IMR-90 (cell line): ENCODE data around the gene RAN. TPM values are rescaled to one million over a fixed set of nuclear protein-coding genes. Genes with fewer than 3 reads are reported as not detected.
A peak's percentile ranks its signal among the peaks of the same experiment; 100 is the strongest.

Experiments
- ATAC-seq: fragments of 200-7000 bp; cut with Tn5 transposase; 2 replicates; pipeline ENCODE4 v1.9.1; 2020; ENCODE audit warnings: low read depth, mild to moderate bottlenecking, moderate library complexity
- BruUV-seq: library from RNA; stranded (reverse); fragments of 400-500 nt; replicated peaks from 2 replicates; lab custom pipeline; 2021; lab: Mats Ljungman, UMichigan
- CTCF ChIA-PET: fragments of 300-600 bp; formaldehyde crosslinking; extraction: SDS; loops from one replicate; lab custom pipeline; 2021; ENCODE audit warnings: antibody characterized with exemption; lab: Yijun Ruan, JAX
- POLR2A ChIA-PET: fragments of 300-600 bp; sonication (Branson Sonifier 250); formaldehyde crosslinking; loops from one replicate; lab custom pipeline; 2022; ENCODE audit warnings: antibody characterized with exemption; ENCODE audit not compliant: unreplicated experiment; lab: Charles Lee
- DNase-seq: peaks from one replicate; pipeline ENCODE4 v3.0.0; 2013
- H2AFZ ChIP-seq: replicated peaks from 2 replicates; pipeline ENCODE3; 2013; ENCODE audit warnings: low read length, mild to moderate bottlenecking; ENCODE audit not compliant: poor library complexity
- H2AK5ac ChIP-seq: 2 replicates; pipeline ENCODE4 v1.6.1; 2013; ENCODE audit warnings: low read depth, low read length, inconsistent platforms
- H2AK9ac ChIP-seq: replicated peaks from 2 replicates; pipeline ENCODE3; 2013; ENCODE audit warnings: mild to moderate bottlenecking, low read depth, low read length, moderate library complexity; ENCODE audit not compliant: poor library complexity
- H2BK120ac ChIP-seq: 2 replicates; pipeline ENCODE4 v1.6.1; 2013; ENCODE audit warnings: low read depth, low read length, inconsistent platforms
- H2BK15ac ChIP-seq: 3 replicates; pipeline ENCODE4 v1.6.1; 2013; ENCODE audit warnings: low read depth, low read length, inconsistent platforms
- H2BK20ac ChIP-seq: 2 replicates; pipeline ENCODE4 v1.6.1; 2013; ENCODE audit warnings: low read depth, mild to moderate bottlenecking, inconsistent platforms, low read length, moderate library complexity
- H2BK5ac ChIP-seq: 2 replicates; pipeline ENCODE4 v1.6.1; 2013; ENCODE audit warnings: mild to moderate bottlenecking, low read depth, low read length, inconsistent platforms; ENCODE audit not compliant: poor library complexity, severe bottlenecking
- H3K14ac ChIP-seq: replicated peaks from 2 replicates; pipeline ENCODE4 v1.6.1; 2013; ENCODE audit warnings: low read depth, low read length, inconsistent platforms
- H3K18ac ChIP-seq: 2 replicates; pipeline ENCODE4 v1.6.1; 2013; ENCODE audit warnings: low read depth, low read length, control low read depth
- H3K23ac ChIP-seq: 2 replicates; pipeline ENCODE4 v1.6.1; 2013; ENCODE audit warnings: low read depth, low read length, inconsistent platforms
- H3K27ac ChIP-seq: 2 replicates; pipeline ENCODE4 v1.5.1; 2013; ENCODE audit warnings: mild to moderate bottlenecking, control low read depth, low read length; ENCODE audit not compliant: insufficient read depth
- H3K27me3 ChIP-seq: 2 replicates; pipeline ENCODE4 v1.6.1; 2013; ENCODE audit warnings: low read length; ENCODE audit not compliant: control insufficient read depth, insufficient read depth
- H3K36me3 ChIP-seq: 2 replicates; pipeline ENCODE4 v1.6.1; 2013; ENCODE audit warnings: low read length, mixed read lengths; ENCODE audit not compliant: control insufficient read depth, insufficient read depth
- H3K4ac ChIP-seq: 2 replicates; pipeline ENCODE4 v1.6.1; 2013; ENCODE audit warnings: low read depth, low read length, inconsistent platforms
- H3K4me1 ChIP-seq: 2 replicates; pipeline ENCODE4 v1.6.1; 2013; ENCODE audit warnings: low read length, mixed read lengths; ENCODE audit not compliant: control insufficient read depth, insufficient read depth
- H3K4me2 ChIP-seq: 2 replicates; pipeline ENCODE4 v1.6.1; 2013; ENCODE audit warnings: low read depth, mild to moderate bottlenecking, control low read depth, low read length, moderate library complexity
- H3K4me3 ChIP-seq: 2 replicates; pipeline ENCODE4 v1.5.1; 2013; ENCODE audit warnings: low read depth, mild to moderate bottlenecking, control low read depth, low read length, moderate library complexity; ENCODE audit not compliant: insufficient read depth
- H3K56ac ChIP-seq: 2 replicates; pipeline ENCODE4 v1.6.1; 2013; ENCODE audit warnings: low read length, inconsistent platforms; ENCODE audit not compliant: insufficient read depth; ENCODE audit errors: extremely low read depth
- H3K79me1 ChIP-seq, 2 experiments: 2 replicates each; pipeline ENCODE4 v1.6.1; 2013; ENCODE audit warnings: low read length in 2 of 2, inconsistent platforms in 1 of 2, low read depth in 1 of 2
- H3K9ac ChIP-seq: 2 replicates; pipeline ENCODE4 v1.6.1; 2013; ENCODE audit warnings: low read depth, low read length, control low read depth
- H3K9me1 ChIP-seq: 2 replicates; pipeline ENCODE4 v1.6.1; 2013; ENCODE audit warnings: low read length, inconsistent platforms; ENCODE audit not compliant: insufficient read depth
- H3K9me3 ChIP-seq: 2 replicates; pipeline ENCODE4 v1.6.1; 2013; ENCODE audit warnings: low read length; ENCODE audit not compliant: control insufficient read depth, insufficient read depth
- H4K20me1 ChIP-seq: 2 replicates; pipeline ENCODE4 v1.6.1; 2013; ENCODE audit warnings: low read length, inconsistent platforms; ENCODE audit not compliant: insufficient read depth
- H4K5ac ChIP-seq: 2 replicates; pipeline ENCODE4 v1.6.1; 2013; ENCODE audit warnings: mild to moderate bottlenecking, low read depth, low read length, control low read depth
- H4K8ac ChIP-seq, 2 experiments: 2 replicates each; pipeline ENCODE4 v1.6.1; 2013; ENCODE audit warnings: low read depth in 2 of 2, low read length in 2 of 2, control low read depth in 1 of 2, inconsistent platforms in 1 of 2
- H4K91ac ChIP-seq: 2 replicates; pipeline ENCODE4 v1.6.1; 2013; ENCODE audit warnings: low read depth, low read length, inconsistent platforms; ENCODE audit not compliant: insufficient read depth
- BHLHE40 ChIP-seq: fragments of 150-350 bp; IDR thresholded peaks from 2 replicates; pipeline ENCODE4 v1.6.1; 2016; ENCODE audit warnings: mild to moderate bottlenecking, low read depth, low read length
- CEBPB ChIP-seq: IDR thresholded peaks from 2 replicates; pipeline ENCODE4 v1.6.1; 2012; ENCODE audit warnings: low read depth, low read length, improper control_type of control experiment
- CHD1 ChIP-seq: IDR thresholded peaks from 2 replicates; pipeline ENCODE4 v1.6.1; 2012; ENCODE audit warnings: low read depth, low read length, improper control_type of control experiment
- FOS ChIP-seq: fragments of 150-350 bp; IDR thresholded peaks from 2 replicates; pipeline ENCODE4 v1.6.1; 2016; ENCODE audit warnings: low read depth, low read length
- MAFK ChIP-seq: IDR thresholded peaks from 2 replicates; pipeline ENCODE4 v1.6.1; 2012; ENCODE audit warnings: low read depth, low read length, improper control_type of control experiment
- MAZ ChIP-seq: IDR thresholded peaks from 2 replicates; pipeline ENCODE4 v1.6.1; 2012; ENCODE audit warnings: low read depth, mild to moderate bottlenecking, low read length, improper control_type of control experiment, moderate library complexity, borderline replicate concordance
- MXI1 ChIP-seq: IDR thresholded peaks from 2 replicates; pipeline ENCODE4 v1.6.1; 2012; ENCODE audit warnings: low read depth, mild to moderate bottlenecking, low read length, moderate library complexity, borderline replicate concordance
- NFE2L2 ChIP-seq: fragments of 150-350 bp; IDR thresholded peaks from 2 replicates; pipeline ENCODE4 v1.6.1; 2016; ENCODE audit warnings: low read depth, mild to moderate bottlenecking, low read length
- POLR2A ChIP-seq: IDR thresholded peaks from 2 replicates; pipeline ENCODE4 v1.6.1; 2012; ENCODE audit warnings: mild to moderate bottlenecking, low read depth, low read length
- RAD21 ChIP-seq: IDR thresholded peaks from 2 replicates; pipeline ENCODE4 v1.6.1; 2012; ENCODE audit warnings: low read length, improper control_type of control experiment
- RCOR1 ChIP-seq: IDR thresholded peaks from 2 replicates; pipeline ENCODE4 v1.6.1; 2012; ENCODE audit warnings: mild to moderate bottlenecking, low read length, improper control_type of control experiment; ENCODE audit not compliant: insufficient replicate concordance
- RFX5 ChIP-seq: IDR thresholded peaks from 2 replicates; pipeline ENCODE4 v1.8.0; 2012; ENCODE audit warnings: low read depth, mild to moderate bottlenecking, low read length, moderate library complexity
- SMC3 ChIP-seq: fragments of 150-350 bp; IDR thresholded peaks from 2 replicates; pipeline ENCODE4 v1.6.1; 2016; ENCODE audit warnings: low read depth, mild to moderate bottlenecking, antibody characterized with exemption, low read length, moderate library complexity
- WGBS, 2 experiments: methylation state at CpG; one replicate each; pipeline versions ENCODE4 v1.1.5 to v1.1.7; 2013; ENCODE audit warnings: missing lambda C conversion rate in 2 of 2; ENCODE audit not compliant: insufficient read length in 1 of 2; ENCODE audit errors: extremely low coverage in 2 of 2; 5-methylcytosine and 5-hydroxymethylcytosine counted together
- dilution Hi-C: fragments of 300-500 bp; cut with HindIII; formaldehyde crosslinking; loops from one replicate; pipeline ENCODE4 v1.14.3; 2018; ENCODE audit warnings: low sequenced_read_pairs; ENCODE audit not compliant: unreplicated experiment
- in situ Hi-C: fragments of 300-500 bp; cut with MboI; formaldehyde crosslinking; loops from 3 replicates; pipeline ENCODE4 v1.14.3; 2019; ENCODE audit warnings: low sequenced_read_pairs, inconsistent platforms, mixed read lengths
- intact Hi-C: fragments of 100-400 bp; cut with micrococcal nuclease; formaldehyde crosslinking; loops from 2 replicates; pipeline ENCODE4 v1.10.0; 2022
- polyA plus RNA-seq, 3 experiments: library from polyadenylated mRNA; depleted of rRNA; stranded (reverse); fragments of >200 nt; gene quantifications; 2 replicates each; pipeline ENCODE4 v1.2.3, GENCODE V29; 2012; ENCODE audit warnings: low replicate concordance in 1 of 3
- total RNA-seq: library from RNA; depleted of rRNA; stranded (reverse); fragments of >200 nt; gene quantifications from 2 replicates; pipeline ENCODE4 v1.2.3, GENCODE V29; 2012
- TF ChIP-seq, protein P1 (sequence below): conservative IDR thresholded peaks from 2 replicates; pipeline ENCODE4 v1.5.1; 2012; ENCODE audit warnings: mild to moderate bottlenecking, low read depth, low read length, improper control_type of control experiment
- TF ChIP-seq, protein P2 (sequence below): fragments of 150-350 bp; IDR thresholded peaks from 2 replicates; pipeline ENCODE4 v1.6.1; 2016; ENCODE audit warnings: low read depth, mild to moderate bottlenecking, low read length, moderate library complexity, borderline replicate concordance
- TF ChIP-seq, protein P3 (sequence below): fragments of 150-350 bp; IDR thresholded peaks from 2 replicates; pipeline ENCODE4 v1.6.1; 2017; ENCODE audit warnings: mild to moderate bottlenecking, antibody characterized with exemption, low read length, low read depth

RAN gene
- total and polyA plus RNA-seq, 2 of the 4 experiments (the other 2 are of a cell fraction), result 910 to 984 TPM

DNA sequence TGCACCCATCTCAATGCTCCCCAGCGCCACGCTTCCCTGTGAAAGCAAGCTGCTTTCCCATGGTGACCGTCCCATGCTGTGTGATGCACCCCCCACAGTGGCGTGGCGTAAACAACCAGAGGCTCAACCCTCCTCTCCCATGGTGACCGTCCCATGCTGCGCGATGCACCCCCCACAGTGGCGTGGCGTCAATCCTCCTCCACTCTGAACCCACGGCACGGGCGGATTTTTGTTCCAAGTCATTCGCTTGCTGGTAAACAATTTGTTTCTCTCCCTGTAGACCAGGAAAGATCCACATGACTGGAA, 41.7 kb upstream of the RAN start:
- no peak for TF ChIP-seq MXI1
- TF ChIP-seq, protein P1, sequence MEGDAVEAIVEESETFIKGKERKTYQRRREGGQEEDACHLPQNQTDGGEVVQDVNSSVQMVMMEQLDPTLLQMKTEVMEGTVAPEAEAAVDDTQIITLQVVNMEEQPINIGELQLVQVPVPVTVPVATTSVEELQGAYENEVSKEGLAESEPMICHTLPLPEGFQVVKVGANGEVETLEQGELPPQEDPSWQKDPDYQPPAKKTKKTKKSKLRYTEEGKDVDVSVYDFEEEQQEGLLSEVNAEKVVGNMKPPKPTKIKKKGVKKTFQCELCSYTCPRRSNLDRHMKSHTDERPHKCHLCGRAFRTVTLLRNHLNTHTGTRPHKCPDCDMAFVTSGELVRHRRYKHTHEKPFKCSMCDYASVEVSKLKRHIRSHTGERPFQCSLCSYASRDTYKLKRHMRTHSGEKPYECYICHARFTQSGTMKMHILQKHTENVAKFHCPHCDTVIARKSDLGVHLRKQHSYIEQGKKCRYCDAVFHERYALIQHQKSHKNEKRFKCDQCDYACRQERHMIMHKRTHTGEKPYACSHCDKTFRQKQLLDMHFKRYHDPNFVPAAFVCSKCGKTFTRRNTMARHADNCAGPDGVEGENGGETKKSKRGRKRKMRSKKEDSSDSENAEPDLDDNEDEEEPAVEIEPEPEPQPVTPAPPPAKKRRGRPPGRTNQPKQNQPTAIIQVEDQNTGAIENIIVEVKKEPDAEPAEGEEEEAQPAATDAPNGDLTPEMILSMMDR, result no peak
- TF ChIP-seq SMC3, result no peak
- TF ChIP-seq, protein P2, sequence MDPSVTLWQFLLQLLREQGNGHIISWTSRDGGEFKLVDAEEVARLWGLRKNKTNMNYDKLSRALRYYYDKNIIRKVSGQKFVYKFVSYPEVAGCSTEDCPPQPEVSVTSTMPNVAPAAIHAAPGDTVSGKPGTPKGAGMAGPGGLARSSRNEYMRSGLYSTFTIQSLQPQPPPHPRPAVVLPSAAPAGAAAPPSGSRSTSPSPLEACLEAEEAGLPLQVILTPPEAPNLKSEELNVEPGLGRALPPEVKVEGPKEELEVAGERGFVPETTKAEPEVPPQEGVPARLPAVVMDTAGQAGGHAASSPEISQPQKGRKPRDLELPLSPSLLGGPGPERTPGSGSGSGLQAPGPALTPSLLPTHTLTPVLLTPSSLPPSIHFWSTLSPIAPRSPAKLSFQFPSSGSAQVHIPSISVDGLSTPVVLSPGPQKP, result no peak
- TF ChIP-seq CHD1, result no peak
- no peak for TF ChIP-seq MAFK
- TF ChIP-seq RAD21, result no peak
- no peak for TF ChIP-seq FOS
- TF ChIP-seq RFX5, result no peak
- no peak for TF ChIP-seq NFE2L2
- TF ChIP-seq POLR2A, result no peak
- no peak for TF ChIP-seq BHLHE40
- TF ChIP-seq, protein P3, sequence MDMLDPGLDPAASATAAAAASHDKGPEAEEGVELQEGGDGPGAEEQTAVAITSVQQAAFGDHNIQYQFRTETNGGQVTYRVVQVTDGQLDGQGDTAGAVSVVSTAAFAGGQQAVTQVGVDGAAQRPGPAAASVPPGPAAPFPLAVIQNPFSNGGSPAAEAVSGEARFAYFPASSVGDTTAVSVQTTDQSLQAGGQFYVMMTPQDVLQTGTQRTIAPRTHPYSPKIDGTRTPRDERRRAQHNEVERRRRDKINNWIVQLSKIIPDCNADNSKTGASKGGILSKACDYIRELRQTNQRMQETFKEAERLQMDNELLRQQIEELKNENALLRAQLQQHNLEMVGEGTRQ, result no peak
- no peak for TF ChIP-seq MAZ
- no peak for TF ChIP-seq RCOR1
- no peak for TF ChIP-seq CEBPB

More for the DNA sequence above, 41.7 kb upstream of the RAN start:
- Histone ChIP-seq H2AK5ac (peak overlapping the region; percentile 7; the same call in 1 of the 2 replicates), H2BK5ac (no peak overlapping the region), H3K23ac (no peak overlapping the region), H3K9me3 (no peaks in the 10 kb centered on the region), H3K4ac (peak overlapping the region; percentile 15; the same call in 1 of the 2 replicates), H4K91ac (no peak overlapping the region; the same call in 1 of the 2 replicates), H3K36me3 (no peaks in the 10 kb centered on the region; the same call in 1 of the 2 replicates), H3K18ac (no peak overlapping the region), H2BK15ac (no peak overlapping the region), H3K27me3 (no peaks in the 10 kb centered on the region), H4K20me1 (peaks cover 48% of the 10 kb centered on the region), H2AFZ (no peak overlapping the region), H3K79me1 (peaks cover 21 to 74% of the 10 kb centered on the region in 2 experiments), H3K4me3 (no peak overlapping the region), H4K8ac (no peak overlapping the region), H3K14ac (no peak overlapping the region), H3K9me1 (peaks cover 30% of the 10 kb centered on the region), H3K4me2 (no peak overlapping the region; the same call in 1 of the 2 replicates), H2BK120ac (no peak overlapping the region), H3K9ac (no peak overlapping the region), H3K27ac (peak overlapping the region; percentile 0; the same call in 1 of the 2 replicates), H3K4me1 (peaks cover 33% of the 10 kb centered on the region), H4K5ac (no peak overlapping the region; the same call in 1 of the 2 replicates), H2BK20ac (no peak overlapping the region), H2AK9ac (no peak overlapping the region), H3K56ac (no peak overlapping the region)
- intact Hi-C loops (no loop called here), dilution Hi-C loops (no loop called here), in situ Hi-C loops (no loop called here)
- no TSS peak for BruUV-seq
- POLR2A ChIA-PET, result no interaction called here
- 77% methylated on average over 9 of the region's 14 CpGs; no CpG with 5 or more reads in 1 of the 2 experiments for WGBS, 2 experiments
- CTCF ChIA-PET, result no interaction called here
- no peak for DNase-seq
- no peak for ATAC-seq
